Skin of body (tissue), 2 donors: ENCODE measurements around the gene FBXL19. TPM values are rescaled to one million over a fixed set of nuclear protein-coding genes. Genes with fewer than 3 reads are reported as not detected.
A peak's percentile ranks its signal among the peaks of the same experiment; 100 is the strongest.
"Not testable (repeated sequence)": the region's sequence is repeated elsewhere in the genome, so short reads cannot be mapped to it uniquely, and the experiment has no call there.

Experiments used
- DNase-seq: peaks from one replicate; lab custom pipeline; 2025; lab: John Stamatoyannopoulos, UW
- total RNA-seq: library from RNA; depleted of rRNA; stranded (reverse); fragments of >200 nt; gene quantifications from one replicate; pipeline ENCODE4 v1.2.3, GENCODE V29; 2014

Gene FBXL19, protein sequence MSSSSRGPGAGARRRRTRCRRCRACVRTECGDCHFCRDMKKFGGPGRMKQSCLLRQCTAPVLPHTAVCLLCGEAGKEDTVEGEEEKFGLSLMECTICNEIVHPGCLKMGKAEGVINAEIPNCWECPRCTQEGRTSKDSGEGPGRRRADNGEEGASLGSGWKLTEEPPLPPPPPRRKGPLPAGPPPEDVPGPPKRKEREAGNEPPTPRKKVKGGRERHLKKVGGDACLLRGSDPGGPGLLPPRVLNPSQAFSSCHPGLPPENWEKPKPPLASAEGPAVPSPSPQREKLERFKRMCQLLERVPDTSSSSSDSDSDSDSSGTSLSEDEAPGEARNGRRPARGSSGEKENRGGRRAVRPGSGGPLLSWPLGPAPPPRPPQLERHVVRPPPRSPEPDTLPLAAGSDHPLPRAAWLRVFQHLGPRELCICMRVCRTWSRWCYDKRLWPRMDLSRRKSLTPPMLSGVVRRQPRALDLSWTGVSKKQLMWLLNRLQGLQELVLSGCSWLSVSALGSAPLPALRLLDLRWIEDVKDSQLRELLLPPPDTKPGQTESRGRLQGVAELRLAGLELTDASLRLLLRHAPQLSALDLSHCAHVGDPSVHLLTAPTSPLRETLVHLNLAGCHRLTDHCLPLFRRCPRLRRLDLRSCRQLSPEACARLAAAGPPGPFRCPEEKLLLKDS
- total RNA-seq = 9.8 TPM

DNA sequence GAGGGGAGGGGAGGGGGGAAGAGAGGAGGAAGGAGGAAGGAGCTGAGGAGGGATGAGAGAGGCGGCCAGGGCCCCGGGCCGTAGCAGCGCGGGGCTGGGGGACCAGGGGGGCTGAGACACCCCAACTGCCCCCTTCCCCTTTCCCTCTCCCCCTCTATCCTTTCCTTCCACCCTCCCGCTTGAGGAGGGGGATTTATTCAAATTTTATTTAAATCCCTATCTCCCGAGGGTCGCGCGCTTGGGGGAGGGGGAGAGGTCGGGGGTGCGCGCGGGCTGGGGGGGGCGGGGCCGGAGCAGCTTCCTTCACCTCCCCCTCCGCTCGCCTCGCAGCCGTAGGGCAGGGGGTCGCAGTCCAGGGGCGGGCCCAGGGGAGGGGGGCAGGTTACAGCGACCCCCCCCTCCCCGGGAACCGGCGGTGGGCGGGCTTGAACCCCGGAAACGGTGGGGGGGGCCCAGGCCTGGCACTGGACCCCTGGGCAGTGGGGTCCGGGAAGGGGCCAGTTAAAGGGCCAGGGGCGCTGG is at the start of gene FBXL19:
FBXL19 (plus strand) TSS at position 19 of the 522 bp plus-strand sequence. CDS start 2,183 bp downstream, outside the sequence.
- DNase-seq = peak; percentile 52

DNA sequence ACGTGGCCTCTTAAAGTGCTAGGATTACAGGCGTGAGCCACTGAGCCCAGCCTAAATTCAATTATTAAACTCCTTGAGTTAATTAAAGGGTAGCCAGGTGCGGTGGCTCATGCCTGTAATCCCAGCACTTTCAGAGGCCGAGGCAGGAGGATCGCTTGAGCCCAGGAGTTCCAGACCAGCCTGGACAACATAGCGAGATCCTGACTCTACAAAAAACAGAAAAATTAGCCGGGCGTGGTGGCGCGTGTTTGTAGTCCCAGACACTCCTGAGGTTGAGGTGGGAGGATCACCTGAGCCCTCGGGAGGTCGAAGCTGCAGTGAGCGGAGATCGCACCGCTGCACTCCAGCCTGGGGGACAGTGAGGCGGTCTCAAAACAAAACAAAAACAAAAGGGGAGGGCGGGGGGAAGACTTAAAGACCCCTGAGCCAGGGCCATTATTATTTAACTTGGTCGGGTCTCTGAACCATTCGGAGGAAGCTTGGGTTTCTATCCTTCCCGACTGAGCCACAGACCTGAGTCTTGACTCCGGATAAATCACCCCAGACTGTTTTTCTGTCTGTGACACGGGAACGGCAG is 49.0 kb upstream of the FBXL19 start:
- DNase-seq = no peak

DNA sequence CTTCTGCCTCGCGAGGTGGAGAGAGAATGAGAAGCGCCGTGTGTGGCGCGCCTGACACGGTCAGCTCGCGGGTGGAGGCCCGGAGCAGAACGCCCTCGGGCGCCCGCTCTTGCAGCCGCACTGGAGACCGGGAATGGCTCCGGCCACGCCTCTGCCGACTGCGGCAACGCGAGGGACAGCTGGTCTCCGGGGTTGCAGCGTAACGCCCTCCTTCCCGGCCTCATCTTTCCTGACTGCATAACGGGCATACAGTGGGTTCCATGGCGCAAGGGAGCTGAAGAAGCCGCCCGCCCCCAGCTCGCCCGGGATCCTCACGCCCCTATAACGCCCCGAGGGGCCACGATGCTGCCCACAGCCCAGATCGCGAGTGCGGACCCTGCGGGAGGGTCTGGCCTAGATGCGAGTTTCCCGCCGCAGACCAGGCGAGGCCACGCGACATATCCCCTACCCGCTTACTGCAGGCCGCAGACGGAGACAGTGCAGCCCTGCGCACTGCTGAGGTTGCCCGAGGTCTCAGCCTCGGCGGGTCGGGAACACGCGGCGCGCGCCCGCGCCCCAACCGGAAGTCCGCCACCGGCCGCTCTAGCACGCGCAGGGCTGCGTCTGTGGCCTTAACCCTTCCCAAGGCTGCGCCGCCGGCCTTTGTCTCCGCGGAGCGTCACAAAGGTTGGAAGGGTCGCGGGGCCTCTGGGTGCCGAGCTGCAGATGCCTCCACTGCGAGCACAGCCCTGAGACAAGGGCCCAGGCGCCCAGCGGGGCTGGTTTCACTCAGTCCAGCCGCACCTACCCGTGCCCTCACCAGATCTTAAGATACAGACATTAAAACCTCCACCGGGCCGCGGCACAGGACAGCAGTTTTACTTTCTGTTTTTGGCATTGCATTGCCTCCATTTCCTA is 48.3 kb upstream of the FBXL19 start:
- peak; percentile 84 for DNase-seq

- no peak for DNase-seq
These were observed 47.2 kb upstream of the FBXL19 start for GRCh38 chr16:30875871-30876801.

- no peak for DNase-seq
These were observed 46.5 kb upstream of the FBXL19 start for GRCh38 chr16:30876867-30877266.

DNA sequence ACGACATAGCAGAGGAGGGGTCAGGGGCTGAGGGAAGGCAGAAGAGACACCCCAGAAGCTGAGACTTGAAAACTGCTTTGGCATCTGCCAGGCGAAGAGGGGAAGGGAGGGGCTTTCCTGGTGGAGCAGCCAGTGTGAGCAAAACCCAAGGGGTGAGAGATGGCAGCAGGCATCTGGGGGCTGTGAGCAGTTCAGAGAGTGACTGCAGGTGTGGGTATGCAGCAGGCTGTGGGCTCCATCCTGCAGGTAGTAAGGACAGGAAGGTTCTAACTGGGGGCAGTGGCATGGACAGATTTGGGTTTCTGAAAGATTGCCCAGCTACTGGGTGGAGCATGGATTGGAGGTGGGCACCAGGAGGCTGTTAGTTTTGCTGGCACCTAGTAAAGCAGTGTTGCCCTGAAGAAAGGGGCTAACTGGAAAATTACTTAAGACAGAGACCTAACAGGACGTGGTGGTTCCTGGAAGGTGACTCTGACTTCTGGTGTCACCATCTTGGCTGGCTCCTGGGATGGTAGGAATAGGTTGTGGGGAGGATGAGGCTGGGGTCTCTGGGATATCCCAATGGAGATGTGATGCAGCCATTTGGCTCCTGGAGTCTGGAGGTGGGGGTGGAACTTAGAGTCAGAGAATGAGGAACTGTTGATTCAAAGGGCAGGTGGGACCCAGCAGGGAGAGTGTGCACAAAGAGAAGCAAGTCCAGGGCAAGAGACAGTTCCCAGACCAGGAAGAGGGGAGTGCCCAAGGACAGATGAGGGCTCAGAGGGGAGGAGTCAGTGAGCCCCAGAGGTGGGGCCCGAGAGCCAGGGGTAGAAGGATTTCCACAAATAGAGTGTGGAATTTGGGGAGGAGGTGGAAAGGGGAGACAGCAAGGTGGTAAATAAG is 40.7 kb upstream of the FBXL19 start:
- DNase-seq = no peak

DNA sequence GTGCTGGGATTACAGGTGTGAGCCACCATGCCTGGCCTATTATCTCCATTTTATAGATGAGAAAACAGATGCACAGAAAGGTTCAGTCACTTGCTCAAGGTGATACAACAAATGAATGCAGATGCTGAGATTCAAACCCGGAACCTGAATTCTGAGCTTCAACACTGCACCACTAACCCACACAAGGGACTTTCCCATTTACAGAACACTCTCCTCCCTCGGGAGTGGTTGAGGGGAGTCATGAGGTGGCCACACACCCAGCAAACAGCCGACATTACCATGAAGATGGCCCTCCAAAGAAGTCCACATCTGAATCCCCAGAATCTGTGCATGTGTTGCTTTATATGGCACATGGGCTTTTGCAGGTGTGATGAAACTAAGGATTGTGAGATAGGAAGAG is 38.6 kb upstream of the FBXL19 start:
- DNase-seq = no peak

DNA sequence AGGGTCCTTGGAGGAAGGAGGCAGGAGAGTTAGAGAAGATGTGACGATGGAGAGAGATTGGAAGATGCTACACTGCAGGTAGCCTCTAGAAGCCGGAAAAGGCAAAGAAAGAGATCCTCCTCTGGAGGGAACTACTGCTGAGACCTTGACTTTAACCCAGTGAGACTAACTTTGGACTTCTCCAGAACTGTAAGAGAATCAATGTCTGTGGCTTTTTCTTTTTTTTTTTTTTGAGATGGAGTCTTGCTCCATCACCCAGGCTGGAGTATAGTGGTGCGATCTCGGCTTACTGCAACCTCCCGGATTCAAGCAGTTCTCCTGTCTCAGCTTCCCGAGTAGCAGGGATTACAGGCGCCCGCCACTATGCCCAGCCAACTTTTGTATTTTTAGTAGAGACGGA is 38.2 kb upstream of the FBXL19 start:
- DNase-seq = no peak

DNA sequence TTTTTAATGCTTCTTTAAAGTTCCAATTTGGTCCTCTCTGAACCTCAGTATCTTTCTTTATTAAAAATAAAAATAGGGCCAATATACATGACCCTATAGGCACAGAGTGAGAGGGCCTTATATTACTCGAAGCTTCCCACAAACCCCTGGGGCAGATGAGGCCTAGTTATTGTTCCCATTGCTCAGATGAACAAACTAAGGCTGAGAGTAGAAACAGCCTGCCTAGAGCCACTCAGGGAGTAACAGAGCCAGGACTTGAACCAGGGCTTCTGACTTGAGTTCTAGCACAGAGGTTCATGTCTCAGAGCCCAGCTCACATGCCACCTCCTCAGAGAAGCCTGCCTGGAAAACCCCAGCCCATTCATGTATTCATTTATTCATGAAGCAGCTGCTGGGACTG is 37.2 kb upstream of the FBXL19 start:
- no peak for DNase-seq

- no peak for DNase-seq
These were observed 35.4 kb upstream of the FBXL19 start for GRCh38 chr16:30887927-30888326.

DNA sequence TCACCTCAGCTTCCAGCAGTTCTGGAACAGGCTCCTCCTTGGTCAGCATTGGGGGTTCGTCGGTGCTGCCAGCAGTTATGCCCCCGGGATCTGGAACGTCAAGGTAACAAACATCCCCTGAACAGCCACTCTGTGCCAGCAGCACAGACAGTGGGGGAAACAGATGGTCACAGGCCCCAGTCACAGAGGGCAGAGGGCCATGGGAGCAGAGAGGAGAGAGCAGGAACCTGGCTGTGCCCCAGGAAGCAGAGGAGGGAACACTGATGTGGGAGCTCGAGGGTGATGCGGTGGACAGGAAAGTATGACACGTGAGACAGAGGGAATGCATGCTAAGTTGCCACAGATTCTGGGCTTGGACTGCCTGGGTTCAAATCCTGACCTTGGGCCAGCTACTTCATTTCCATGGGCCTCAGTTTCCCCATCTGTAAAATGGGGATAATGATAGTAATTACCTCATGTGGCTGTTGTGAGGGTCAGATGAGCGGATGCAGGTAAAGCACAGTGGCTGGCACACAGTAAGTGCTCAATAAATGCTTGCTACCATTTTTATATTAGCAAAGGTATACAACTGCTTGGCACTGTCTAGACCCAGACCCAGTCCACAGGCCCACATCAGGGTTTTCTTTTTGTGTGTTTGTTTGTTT is 34.4 kb upstream of the FBXL19 start:
- no peak for DNase-seq

DNA sequence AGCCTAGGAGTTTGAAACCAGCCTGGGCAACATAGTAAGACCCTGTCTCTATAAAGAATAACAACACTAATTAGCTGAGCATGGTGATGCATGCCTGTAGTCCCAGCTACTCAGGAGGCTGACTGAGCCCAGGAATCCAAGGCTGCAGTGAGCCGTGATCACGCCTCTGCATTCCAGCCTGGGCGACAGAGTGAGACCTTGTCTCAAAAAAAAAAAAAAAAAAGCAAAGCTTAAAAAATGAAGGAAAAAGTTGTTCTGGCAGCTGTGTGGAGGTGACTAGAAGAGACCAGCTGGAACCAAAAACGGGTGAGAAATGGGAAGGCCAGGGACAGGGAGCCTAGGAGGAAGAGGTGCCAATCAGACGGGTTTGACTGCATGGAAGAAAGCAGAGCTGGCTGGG is 33.7 kb upstream of the FBXL19 start:
- DNase-seq = no peak

GRCh38 chr16:30891043-30891823 is 32.1 kb upstream of the FBXL19 start:
- not testable (repeated sequence) for DNase-seq

DNA sequence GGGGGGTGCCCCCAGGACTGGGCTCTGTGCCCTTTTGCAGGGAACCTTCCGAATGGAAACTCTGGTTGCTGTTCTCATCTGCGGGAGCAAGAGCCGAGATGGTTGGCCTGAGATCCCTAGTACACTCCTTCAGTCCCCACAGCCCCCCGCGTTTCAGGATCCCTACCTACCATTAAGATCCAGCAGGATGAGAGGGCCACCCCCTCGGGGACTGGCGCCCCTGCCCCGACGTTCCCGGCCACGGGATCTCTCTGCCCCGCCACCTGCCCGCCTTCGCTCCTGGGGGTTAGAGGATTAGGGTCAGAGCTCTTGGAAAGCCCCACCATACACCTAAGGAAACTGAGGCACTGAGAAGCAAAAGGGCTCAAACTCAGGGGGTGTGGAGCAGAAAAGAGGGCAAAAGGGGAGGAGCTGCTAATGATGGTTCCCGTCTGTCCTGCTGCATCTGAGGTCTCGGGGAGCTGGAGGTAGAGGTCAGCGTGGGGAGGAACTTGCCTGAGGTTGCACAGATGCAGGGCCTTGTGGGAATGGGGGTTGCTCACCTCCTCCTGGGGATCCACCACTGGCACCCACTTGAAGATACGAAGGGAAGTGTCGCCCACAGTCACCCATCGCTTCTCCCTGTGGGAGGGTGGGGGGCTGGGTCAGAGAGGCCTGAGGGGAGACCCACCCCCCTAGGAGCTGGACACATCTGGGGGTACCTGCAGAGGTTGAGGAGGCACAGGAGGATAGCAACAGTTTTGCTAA is 30.5 kb upstream of the FBXL19 start:
- DNase-seq = no peak

- DNase-seq = no peak
These were observed 30.0 kb upstream of the FBXL19 start for GRCh38 chr16:30893417-30893743.

DNA sequence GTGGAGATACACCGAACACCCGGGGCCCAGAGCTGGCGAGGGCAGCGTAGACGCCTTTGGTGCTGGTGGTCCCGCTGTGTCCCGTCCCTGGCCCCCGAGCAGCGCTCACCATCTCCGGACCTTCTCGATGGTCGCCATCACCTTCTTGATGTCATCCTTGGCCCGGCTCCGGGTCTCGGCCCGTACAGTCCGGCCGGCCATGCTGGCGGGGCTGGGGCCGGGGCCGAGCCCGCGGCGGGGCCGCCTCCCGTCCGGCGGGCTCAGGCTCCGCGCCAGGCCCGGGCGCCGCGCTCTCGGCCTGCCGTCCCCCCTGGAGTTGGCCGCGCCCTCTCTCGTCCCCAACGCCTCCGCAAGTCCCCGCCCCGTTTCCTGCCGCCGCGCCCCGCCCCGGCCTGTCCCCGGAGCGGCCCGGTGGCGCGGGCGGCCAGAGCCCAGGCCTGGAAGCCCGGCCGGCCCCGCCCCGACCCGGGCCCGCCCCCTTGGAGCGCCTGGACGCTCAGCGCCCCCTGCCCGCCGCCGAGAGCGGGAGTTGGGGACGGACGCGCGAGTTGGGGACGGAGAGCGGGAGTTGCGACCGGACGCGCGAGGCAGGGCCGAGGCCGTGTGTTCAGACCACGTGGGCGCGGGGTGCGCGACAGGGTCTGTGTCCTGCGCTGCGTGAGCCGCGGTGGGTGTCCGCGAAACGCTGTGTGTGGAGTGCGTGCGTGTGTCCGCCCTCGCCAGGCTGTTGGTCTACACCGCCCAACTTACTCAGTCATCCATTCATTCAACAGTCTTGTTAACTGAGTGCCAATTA is 29.4 kb upstream of the FBXL19 start, which contains the start of gene BCL7C:
BCL7C (minus strand) TSS at position 334 of the 796 bp plus-strand sequence; CDS start at position 201, 133 bp downstream.
- peak; percentile 63 for DNase-seq
